B cell (primary cell): ENCODE measurements around the gene GARIN5A. TPM values are rescaled to one million over a fixed set of nuclear protein-coding genes. Genes with fewer than 3 reads are reported as not detected.

Experiments used
- ATAC-seq: fragments of 200-7000 bp; cut with Tn5 transposase; one replicate; pipeline ENCODE4 v1.10.0; 2021; ENCODE audit warnings: low read depth, mild to moderate bottlenecking, moderate number of reproducible peaks, moderate library complexity
- CTCF ChIA-PET: fragments of 350-600 bp; sonication (Branson Sonifier 250); formaldehyde crosslinking; loops from one replicate; lab custom pipeline; 2021; ENCODE audit warnings: antibody characterized with exemption, inconsistent platforms; lab: Charles Lee
- POLR2A ChIA-PET: fragments of 350-600 bp; sonication (Branson Sonifier 250); formaldehyde crosslinking; loops from one replicate; lab custom pipeline; 2021; ENCODE audit warnings: antibody characterized with exemption; lab: Charles Lee
- DNase-seq: peaks from one replicate; pipeline ENCODE4 v3.0.0; 2013
- H2AFZ ChIP-seq: 2 replicates; pipeline ENCODE4 v1.6.1; 2012; ENCODE audit warnings: mild to moderate bottlenecking, low read depth, low read length; ENCODE audit not compliant: insufficient read depth, poor library complexity, severe bottlenecking
- H3K27ac ChIP-seq, 2 donors: 1 replicate in 1 of 2; 2 replicates in 1 of 2; pipeline ENCODE4 v1.5.1; 2012 to 2013; ENCODE audit warnings: low read length in 2 of 2, mild to moderate bottlenecking in 2 of 2, moderate library complexity in 1 of 2
- H3K27me3 ChIP-seq, 4 experiments: fragments of 200-600 bp in 1 of 4; sonication (generic) in 1 of 4; replicated peaks in 1 of 4; 1 replicate in 2 of 4; 2 replicates in 2 of 4; pipeline versions ENCODE4 v1.6.1 to v1.7.0; 2013 to 2016; ENCODE audit warnings: low read length in 3 of 4, mild to moderate bottlenecking in 2 of 4, mixed read lengths in 1 of 4, moderate library complexity in 1 of 4; ENCODE audit not compliant: insufficient read depth in 4 of 4, control insufficient read depth in 3 of 4; ENCODE audit errors: control extremely low read depth in 1 of 4
- H3K36me3 ChIP-seq, 2 experiments: replicated peaks in 1 of 2; 1 replicate in 1 of 2; 2 replicates in 1 of 2; pipeline versions ENCODE4 v1.6.1 to v1.7.1; 2013; ENCODE audit warnings: low read length in 1 of 2; ENCODE audit not compliant: insufficient read depth in 2 of 2, control insufficient read depth in 1 of 2; ENCODE audit errors: control extremely low read depth in 1 of 2, extremely low read depth in 1 of 2
- H3K4me1 ChIP-seq, 2 donors: fragments of 200-600 bp in 1 of 2; sonication (generic) in 1 of 2; 1 replicate in 1 of 2; 2 replicates in 1 of 2; pipeline versions ENCODE4 v1.5.1 to v1.6.1; 2013 to 2017; ENCODE audit warnings: low read length in 2 of 2; ENCODE audit not compliant: control insufficient read depth in 2 of 2, insufficient read depth in 2 of 2
- H3K4me2 ChIP-seq: replicated peaks from 2 replicates; pipeline ENCODE3; 2012; ENCODE audit warnings: mild to moderate bottlenecking, low read depth, low read length; ENCODE audit not compliant: poor library complexity, severe bottlenecking
- H3K4me3 ChIP-seq, 5 experiments: fragments of 200-600 bp in 1 of 5; sonication (generic) in 1 of 5; 1 replicate in 3 of 5; 2 replicates in 2 of 5; pipeline versions ENCODE4 v1.5.1 to v1.7.0; 2011 to 2016; ENCODE audit warnings: low read length in 4 of 5, mild to moderate bottlenecking in 4 of 5, low read depth in 2 of 5, control low read depth in 1 of 5, moderate library complexity in 1 of 5; ENCODE audit not compliant: insufficient read depth in 1 of 5; ENCODE audit errors: control extremely low read depth in 1 of 5, extremely low read depth in 1 of 5
- H3K79me2 ChIP-seq: fragments of 200-600 bp; sonication (generic); one replicate; pipeline ENCODE4 v1.6.0; 2016; ENCODE audit warnings: low read length; ENCODE audit not compliant: control insufficient read depth, insufficient read depth
- H3K9ac ChIP-seq: fragments of 200-600 bp; sonication (generic); 2 replicates; pipeline ENCODE4 v1.6.1; 2017; ENCODE audit warnings: mild to moderate bottlenecking, low read length, moderate library complexity
- H3K9me3 ChIP-seq, 3 donors: one replicate each; pipeline versions ENCODE4 v1.6.1 to v1.7.1; 2013; ENCODE audit warnings: low read length in 2 of 3; ENCODE audit not compliant: control insufficient read depth in 2 of 3, insufficient read depth in 1 of 3; ENCODE audit errors: control extremely low read depth in 1 of 3
- H4K20me1 ChIP-seq: 2 replicates; pipeline ENCODE4 v1.6.0; 2012; ENCODE audit warnings: mild to moderate bottlenecking, low read length; ENCODE audit not compliant: insufficient read depth, control insufficient read depth, poor library complexity, severe bottlenecking
- H3K27ac Mint-ChIP-seq: one replicate; pipeline ENCODE4 v1.8.0; 2021; ENCODE audit warnings: mixed read lengths
- H3K27me3 Mint-ChIP-seq: one replicate; pipeline ENCODE4 v1.8.0; 2021; ENCODE audit warnings: mixed read lengths
- H3K4me1 Mint-ChIP-seq: one replicate; pipeline ENCODE4 v1.8.0; 2021; ENCODE audit warnings: mixed read lengths
- H3K4me3 Mint-ChIP-seq: one replicate; pipeline ENCODE4 v1.8.0; 2021; ENCODE audit warnings: mixed read lengths
- H3K9me3 Mint-ChIP-seq: one replicate; pipeline ENCODE4 v1.8.0; 2022; ENCODE audit warnings: mixed read lengths; ENCODE audit not compliant: insufficient read depth
- EZH2 ChIP-seq: IDR thresholded peaks from 2 replicates; pipeline ENCODE4 v1.6.1; 2012; ENCODE audit warnings: borderline replicate concordance, low read depth, mild to moderate bottlenecking, moderate library complexity, low read length; ENCODE audit not compliant: insufficient read depth, poor library complexity, severe bottlenecking
- WGBS: methylation state at CpG from one replicate; pipeline ENCODE4 v1.1.5; 2013; ENCODE audit warnings: missing lambda C conversion rate; ENCODE audit not compliant: insufficient coverage; 5-methylcytosine and 5-hydroxymethylcytosine counted together
- intact Hi-C: fragments of 100-400 bp; cut with micrococcal nuclease; formaldehyde crosslinking; loops from one replicate; pipeline ENCODE4 v1.10.0; 2022
- polyA plus RNA-seq: library from polyadenylated mRNA; depleted of rRNA; stranded (reverse); fragments of >200 nt; gene quantifications from 2 replicates; pipeline ENCODE4 v1.2.3, GENCODE V29; 2012
- total RNA-seq, 2 donors: library from RNA; stranded (reverse); fragments of 120-200 nt in 1 of 2; gene quantifications; 1 replicate in 1 of 2; 2 replicates in 1 of 2; pipeline versions ENCODE4 v1.2.3 to v1.2.4, GENCODE V29; 2013 to 2022
- TF ChIP-seq, protein P1 (sequence below): fragments of 200-600 bp; IDR thresholded peaks from one replicate; pipeline ENCODE4 v1.8.0; 2022; ENCODE audit warnings: antibody characterized with exemption, mild to moderate bottlenecking

The GARIN5A gene
- total and polyA plus RNA-seq, 2 donors (not counting 1 experiment from before 2014, with no cell fraction given): 0.22 to 0.34 TPM

DNA sequence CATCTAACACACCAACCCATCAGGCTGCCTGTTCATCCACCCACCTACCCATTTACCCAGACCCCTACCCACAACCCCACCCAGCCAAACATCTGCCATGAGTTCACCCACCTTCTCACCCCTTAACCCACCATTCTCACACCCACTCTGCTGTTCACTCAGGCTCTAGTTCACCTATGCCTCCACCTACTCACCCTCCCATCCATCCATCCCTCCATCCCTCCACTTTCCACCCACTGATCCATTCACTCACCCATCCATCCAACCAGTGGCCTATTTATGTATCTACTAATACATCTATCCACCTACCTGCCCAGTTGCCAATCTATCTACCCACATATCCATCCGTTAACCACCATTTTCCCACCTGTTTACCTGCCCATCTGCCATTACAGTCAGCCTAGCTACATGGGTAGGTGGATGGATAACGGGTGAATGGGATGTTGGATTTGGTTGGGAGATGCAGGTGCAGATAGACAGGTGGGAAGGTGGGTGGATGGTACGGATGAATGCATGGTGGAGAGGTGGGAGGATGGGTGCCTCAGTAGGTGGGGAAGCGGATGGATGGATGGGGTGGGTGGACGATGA, 38.7 kb downstream of the GARIN5A start:
- no peak for DNase-seq
- intact Hi-C loops: no loop called here

GRCh38 chr19:50435627-50436026, 41.0 kb downstream of the GARIN5A start:
- Mint-ChIP-seq H3K9me3 (no peaks in the 10 kb centered on the region), H3K27me3 (no peaks in the 10 kb centered on the region), H3K4me1 (peaks cover 55% of the 10 kb centered on the region), H3K4me3 (no peak overlapping the region), H3K27ac (peak overlapping the region; percentile 51)
- ATAC-seq (no peak), DNase-seq (no peak)
- Histone ChIP-seq H3K4me2 (peak overlapping the region; percentile 92), H2AFZ (no peak overlapping the region), H3K4me3 (no peak overlapping the region), H4K20me1 (no peaks in the 10 kb centered on the region), H3K9me3 (peaks cover 0 to 2% (median 0%) of the 10 kb centered on the region in 3 donors), H3K4me1 (peaks cover 42 to 54% of the 10 kb centered on the region in 2 donors), H3K27ac (peak overlapping the region in 1 of 2 donors; percentile 18), H3K79me2 (no peaks in the 10 kb centered on the region), H3K36me3 (no peaks in the 10 kb centered on the region), H3K27me3 (no peaks in the 10 kb centered on the region), H3K9ac (no peak overlapping the region)
- TF ChIP-seq, protein P1, sequence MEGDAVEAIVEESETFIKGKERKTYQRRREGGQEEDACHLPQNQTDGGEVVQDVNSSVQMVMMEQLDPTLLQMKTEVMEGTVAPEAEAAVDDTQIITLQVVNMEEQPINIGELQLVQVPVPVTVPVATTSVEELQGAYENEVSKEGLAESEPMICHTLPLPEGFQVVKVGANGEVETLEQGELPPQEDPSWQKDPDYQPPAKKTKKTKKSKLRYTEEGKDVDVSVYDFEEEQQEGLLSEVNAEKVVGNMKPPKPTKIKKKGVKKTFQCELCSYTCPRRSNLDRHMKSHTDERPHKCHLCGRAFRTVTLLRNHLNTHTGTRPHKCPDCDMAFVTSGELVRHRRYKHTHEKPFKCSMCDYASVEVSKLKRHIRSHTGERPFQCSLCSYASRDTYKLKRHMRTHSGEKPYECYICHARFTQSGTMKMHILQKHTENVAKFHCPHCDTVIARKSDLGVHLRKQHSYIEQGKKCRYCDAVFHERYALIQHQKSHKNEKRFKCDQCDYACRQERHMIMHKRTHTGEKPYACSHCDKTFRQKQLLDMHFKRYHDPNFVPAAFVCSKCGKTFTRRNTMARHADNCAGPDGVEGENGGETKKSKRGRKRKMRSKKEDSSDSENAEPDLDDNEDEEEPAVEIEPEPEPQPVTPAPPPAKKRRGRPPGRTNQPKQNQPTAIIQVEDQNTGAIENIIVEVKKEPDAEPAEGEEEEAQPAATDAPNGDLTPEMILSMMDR: no peak
- no peak for TF ChIP-seq EZH2
- intact Hi-C loops: no loop called here
- POLR2A ChIA-PET: interaction anchor here (0.8 kb wide), 1 partner anchor 26 kb away, joined by 5 read pairs; no protein-coding TSS in a partner anchor
- CTCF ChIA-PET: no interaction called here
- 88% methylated on average over 4 of the region's 12 CpGs for WGBS

More for the DNA sequence above, 38.7 kb downstream of the GARIN5A start:
- H3K4me1 Mint-ChIP-seq: peaks cover 38% of the 10 kb centered on the region
- WGBS: 96% methylated on average over 4 of the region's 5 CpGs
- H3K9ac ChIP-seq: no peak overlapping the region
- ATAC-seq: no peak
- H3K36me3 ChIP-seq: no peaks in the 10 kb centered on the region
- TF ChIP-seq EZH2: no peak
- TF ChIP-seq, protein P1: no peak
- no peak overlapping the region for H3K4me3 Mint-ChIP-seq
- H3K27ac Mint-ChIP-seq: no peak overlapping the region
- H3K27ac ChIP-seq: no peak overlapping the region
- H3K27me3 ChIP-seq: no peaks in the 10 kb centered on the region
- ChIA-PET POLR2A (no interaction called here), CTCF (interaction anchor here (0.8 to 2.2 kb wide), 2 partner anchors 20 to 23 kb away, joined by 3 to 6 read pairs; no protein-coding TSS in a partner anchor)
- H2AFZ ChIP-seq: no peak overlapping the region
- H3K9me3 Mint-ChIP-seq: no peaks in the 10 kb centered on the region
- H3K27me3 Mint-ChIP-seq: no peaks in the 10 kb centered on the region
- no peak overlapping the region for H3K4me2 ChIP-seq
- H3K4me3 ChIP-seq: no peak overlapping the region
- H3K79me2 ChIP-seq: no peaks in the 10 kb centered on the region
- H3K9me3 ChIP-seq: no peaks in the 10 kb centered on the region
- peaks cover 28 to 35% of the 10 kb centered on the region in 2 donors for H3K4me1 ChIP-seq
- no peaks in the 10 kb centered on the region for H4K20me1 ChIP-seq
